Caco-2 (cell line): ENCODE measurements around the gene UST. TPM values are rescaled to one million over a fixed set of nuclear protein-coding genes. Genes with fewer than 3 reads are reported as not detected.

Experiments
- BruUV-seq: library from RNA; stranded (reverse); fragments of 400-500 nt; replicated peaks from 2 replicates; lab custom pipeline; 2021; lab: Mats Ljungman, UMichigan
- CTCF ChIA-PET: fragments of 300-600 bp; sonication (Branson Sonifier 250); formaldehyde crosslinking; loops from one replicate; lab custom pipeline; 2022; ENCODE audit warnings: antibody characterized with exemption; lab: Charles Lee
- POLR2A ChIA-PET: fragments of 300-600 bp; sonication (Branson Sonifier 250); formaldehyde crosslinking; loops from one replicate; lab custom pipeline; 2022; ENCODE audit warnings: antibody characterized with exemption; lab: Charles Lee
- DNase-seq, 2 experiments: peaks; one replicate each; pipeline versions ENCODE4 v3.0.0 to v3.0.0-alpha.2; 2020 to 2022
- H3K27me3 ChIP-seq: replicated peaks from 2 replicates; pipeline ENCODE4 v1.6.0; 2011; ENCODE audit warnings: low read length; ENCODE audit not compliant: control insufficient read depth, insufficient read depth
- H3K36me3 ChIP-seq: 2 replicates; pipeline ENCODE4 v1.5.1; 2011; ENCODE audit warnings: low read length; ENCODE audit not compliant: control insufficient read depth, insufficient read depth
- H3K4me1 ChIP-seq: fragments of 250-450 bp; sonication (Bioruptor Pico); 2 replicates; pipeline ENCODE4 v1.5.1; 2020; ENCODE audit warnings: mild to moderate bottlenecking
- H3K4me3 ChIP-seq: 2 replicates; pipeline ENCODE4 v1.5.1; 2011; ENCODE audit warnings: low read depth, mild to moderate bottlenecking, control low read depth, low read length
- H3K9me3 ChIP-seq: fragments of 250-450 bp; sonication (Bioruptor Pico); 2 replicates; pipeline ENCODE4 v1.5.1; 2020; ENCODE audit warnings: mild to moderate bottlenecking, moderate library complexity
- H3K27ac Mint-ChIP-seq: one replicate; pipeline ENCODE4 v1.8.0; 2022; ENCODE audit warnings: mixed read lengths; ENCODE audit not compliant: unreplicated experiment
- H3K27me3 Mint-ChIP-seq: one replicate; pipeline ENCODE4 v1.8.0; 2022; ENCODE audit warnings: mixed read lengths; ENCODE audit not compliant: insufficient read depth, unreplicated experiment
- H3K36me3 Mint-ChIP-seq: one replicate; pipeline ENCODE4 v1.8.0; 2022; ENCODE audit warnings: mild to moderate bottlenecking, mixed read lengths; ENCODE audit not compliant: insufficient read depth, unreplicated experiment
- H3K4me1 Mint-ChIP-seq: one replicate; pipeline ENCODE4 v1.8.0; 2022; ENCODE audit warnings: low read depth, mixed read lengths; ENCODE audit not compliant: unreplicated experiment
- H3K4me3 Mint-ChIP-seq: one replicate; pipeline ENCODE4 v1.8.0; 2022; ENCODE audit warnings: mild to moderate bottlenecking, moderate library complexity, mixed read lengths; ENCODE audit not compliant: unreplicated experiment
- H3K9me3 Mint-ChIP-seq: one replicate; pipeline ENCODE4 v1.8.0; 2022; ENCODE audit warnings: mixed read lengths; ENCODE audit not compliant: unreplicated experiment
- CTCF ChIP-seq, 2 experiments: fragments of 200-600 bp in 1 of 2; IDR thresholded peaks; 1 replicate in 1 of 2; 2 replicates in 1 of 2; pipeline versions ENCODE4 v1.5.1 to v1.8.0; 2011 to 2022; ENCODE audit warnings: antibody characterized with exemption in 1 of 2, control low read depth in 1 of 2, inconsistent platforms in 1 of 2, low read depth in 1 of 2, low read length in 1 of 2, mild to moderate bottlenecking in 1 of 2, moderate library complexity in 1 of 2; ENCODE audit not compliant: insufficient read depth in 1 of 2, severe bottlenecking in 1 of 2, unreplicated experiment in 1 of 2
- intact Hi-C: fragments of 100-400 bp; cut with micrococcal nuclease; formaldehyde crosslinking; loops from one replicate; pipeline ENCODE4 v1.10.0; 2022; ENCODE audit not compliant: unreplicated experiment
- total RNA-seq: library from RNA; stranded (reverse); gene quantifications from 2 replicates; pipeline ENCODE4 v1.2.3, GENCODE V29; 2022

UST gene
- total RNA-seq, 1 experiment from 2014 or later = not detected

- Mint-ChIP-seq H3K9me3 (no peaks in the 10 kb centered on the region), H3K27ac (no peak overlapping the region), H3K4me3 (no peak overlapping the region), H3K4me1 (no peaks in the 10 kb centered on the region), H3K36me3 (no peaks in the 10 kb centered on the region), H3K27me3 (peaks cover 7% of the 10 kb centered on the region)
- no peak for TF ChIP-seq CTCF (IDR thresholded peaks at IDR 0.05; ENCODE audit: insufficient read depth in 1 of 2, low read depth in 1 of 2, low read length in 1 of 2, severe bottlenecking in 1 of 2, unreplicated experiment in 1 of 2)
- Histone ChIP-seq H3K9me3 (no peaks in the 10 kb centered on the region), H3K4me1 (peaks cover 5% of the 10 kb centered on the region; the same call in 1 of the 2 replicates), H3K4me3 (no peak overlapping the region), H3K27me3 (no peaks in the 10 kb centered on the region; the same call in 1 of the 2 replicates), H3K36me3 (no peaks in the 10 kb centered on the region)
- ChIA-PET POLR2A (no interaction called here), CTCF (no interaction called here)
- no TSS peak for BruUV-seq
- no peak for DNase-seq
- intact Hi-C loops = no loop called here
Observed at GRCh38 chr6:149064001-149064659, 317.3 kb downstream of the UST start.

GRCh38 chr6:149064660-149065015 lies 317.8 kb downstream of the UST start:
- BruUV-seq = no TSS peak
- Mint-ChIP-seq H3K27ac (no peak overlapping the region), H3K4me3 (no peak overlapping the region), H3K27me3 (peaks cover 7% of the 10 kb centered on the region), H3K4me1 (no peaks in the 10 kb centered on the region), H3K9me3 (no peaks in the 10 kb centered on the region), H3K36me3 (no peaks in the 10 kb centered on the region)
- no peak overlapping the region for H3K4me3 ChIP-seq
- ChIA-PET POLR2A (no interaction called here), CTCF (no interaction called here)
- H3K9me3 ChIP-seq = no peaks in the 10 kb centered on the region
- DNase-seq = no peak
- TF ChIP-seq CTCF (IDR thresholded peaks at IDR 0.05; ENCODE audit: insufficient read depth in 1 of 2, low read depth in 1 of 2, low read length in 1 of 2, severe bottlenecking in 1 of 2, unreplicated experiment in 1 of 2) = no peak
- intact Hi-C loops = no loop called here
- H3K36me3 ChIP-seq = no peaks in the 10 kb centered on the region
- peaks cover 5% of the 10 kb centered on the region; the same call in 1 of the 2 replicates for H3K4me1 ChIP-seq
- H3K27me3 ChIP-seq = no peaks in the 10 kb centered on the region; the same call in 1 of the 2 replicates

GRCh38 chr6:149065121-149065520 lies 318.3 kb downstream of the UST start:
- no peak for DNase-seq
- intact Hi-C loops = no loop called here
- H3K9me3 Mint-ChIP-seq = no peaks in the 10 kb centered on the region
- Histone ChIP-seq H3K27me3 (no peaks in the 10 kb centered on the region; the same call in 1 of the 2 replicates), H3K4me3 (no peak overlapping the region), H3K36me3 (no peaks in the 10 kb centered on the region), H3K9me3 (no peaks in the 10 kb centered on the region), H3K4me1 (peaks cover 5% of the 10 kb centered on the region; the same call in 1 of the 2 replicates)
- peaks cover 7% of the 10 kb centered on the region for H3K27me3 Mint-ChIP-seq
- no TSS peak for BruUV-seq
- no peak overlapping the region for H3K4me3 Mint-ChIP-seq
- no peaks in the 10 kb centered on the region for H3K4me1 Mint-ChIP-seq
- ChIA-PET POLR2A (no interaction called here), CTCF (no interaction called here)
- no peak for TF ChIP-seq CTCF (IDR thresholded peaks at IDR 0.05; ENCODE audit: insufficient read depth in 1 of 2, low read depth in 1 of 2, low read length in 1 of 2, severe bottlenecking in 1 of 2, unreplicated experiment in 1 of 2)
- no peak overlapping the region for H3K27ac Mint-ChIP-seq
- no peaks in the 10 kb centered on the region for H3K36me3 Mint-ChIP-seq
